Upper lobe of left lung (tissue), 6 donors: ENCODE data around the gene DERA. TPM values are rescaled to one million over a fixed set of nuclear protein-coding genes. Genes with fewer than 3 reads are reported as not detected.
"Not testable (repeated sequence)": the region's sequence is repeated elsewhere in the genome, so short reads cannot be mapped to it uniquely, and the experiment has no call there.

ENCODE experiments used
- ATAC-seq, 2 donors: fragments of 200-7000 bp; cut with Tn5 transposase; one replicate each; pipeline ENCODE4 v1.9.1; 2022; ENCODE audit warnings: mild to moderate bottlenecking in 2 of 2, moderate library complexity in 2 of 2; ENCODE audit not compliant: low FRiP score in 2 of 2
- DNase-seq, 2 donors: peaks; one replicate each; pipeline ENCODE4 v3.0.0-alpha.2; 2019 to 2020
- H3K27ac ChIP-seq, 4 donors: fragments of 200-600 bp; sonication (generic); one replicate each; pipeline ENCODE4 v1.5.1; 2016 to 2019
- H3K27me3 ChIP-seq, 4 donors: fragments of 200-600 bp; sonication (generic); one replicate each; pipeline ENCODE4 v1.5.1; 2017 to 2019
- H3K36me3 ChIP-seq, 4 donors: fragments of 200-600 bp; sonication (generic); one replicate each; pipeline ENCODE4 v1.5.1; 2016 to 2019
- H3K4me1 ChIP-seq, 4 donors: fragments of 200-600 bp; sonication (generic); one replicate each; pipeline ENCODE4 v1.5.1; 2018 to 2019
- H3K4me3 ChIP-seq, 4 donors: fragments of 200-600 bp; sonication (generic); one replicate each; pipeline ENCODE4 v1.5.1; 2017 to 2019; ENCODE audit warnings: mild to moderate bottlenecking in 2 of 4, moderate library complexity in 1 of 4
- H3K9me3 ChIP-seq, 4 donors: fragments of 200-600 bp; sonication (generic); one replicate each; pipeline ENCODE4 v1.5.1; 2018 to 2019
- CTCF ChIP-seq, 6 experiments: fragments of 450-650 bp in 4 of 6; fragments of 200-600 bp in 2 of 6; sonication (generic) in 2 of 6; IDR thresholded peaks; one replicate each; pipeline ENCODE4 v1.5.1; 2016 to 2019; ENCODE audit warnings: antibody characterized with exemption in 6 of 6
- EP300 ChIP-seq, 4 donors: sonication (generic); formaldehyde crosslinking; IDR thresholded peaks; one replicate each; pipeline ENCODE4 v1.5.1; 2017; ENCODE audit warnings: antibody characterized with exemption in 4 of 4, control low read depth in 2 of 4
- POLR2A ChIP-seq, 4 donors: fragments of 450-650 bp; IDR thresholded peaks; one replicate each; pipeline ENCODE4 v1.5.1; 2016 to 2017; ENCODE audit warnings: antibody characterized with exemption in 4 of 4, mild to moderate bottlenecking in 2 of 4
- POLR2AphosphoS5 ChIP-seq, 2 donors: sonication (generic); formaldehyde crosslinking; IDR thresholded peaks; one replicate each; pipeline ENCODE4 v1.5.1; 2017; ENCODE audit warnings: antibody characterized with exemption in 2 of 2
- WGBS, 2 donors: methylation state at CpG; one replicate each; pipeline ENCODE4 v1.1.5; 2017 to 2018; 5-methylcytosine and 5-hydroxymethylcytosine counted together
- total RNA-seq, 6 donors: library from RNA; depleted of rRNA in 4 of 6; stranded (reverse); fragments of >200 nt in 4 of 6; gene quantifications; one replicate each; pipeline versions ENCODE4 v1.1.0 to v1.2.1, GENCODE V29; 2016 to 2021
- donor health status: DM: no; HTN: no; CAD: no; lungs with moderate emphysema.
- donor health status: DM: no; HTN: yes; CAD: no; lungs with severe emphysema.

DERA gene
- total RNA-seq, 6 donors from 2014 or later: 13.6 to 63.8 (median 39.2) TPM

GRCh38 chr12:15966426-15966825, 55.3 kb downstream of the DERA start:
- H3K36me3 ChIP-seq: peaks cover 2 to 61% (median 18%) of the 10 kb centered on the region in 4 donors

GRCh38 chr12:15967053-15967452, 55.9 kb downstream of the DERA start:
- H3K4me3 ChIP-seq, H3K4me1 ChIP-seq, H3K27me3 ChIP-seq, DNase-seq, H3K27ac ChIP-seq, ATAC-seq, H3K9me3 ChIP-seq: not testable (repeated sequence)
- peaks cover 2 to 60% (median 12%) of the 10 kb centered on the region in 4 donors for H3K36me3 ChIP-seq
- whole genome bisulfite sequencing, 2 donors: 97% methylated on average over 3 of the region's 3 CpGs

More at GRCh38 chr12:15966426-15966825, 55.3 kb downstream of the DERA start:
- Histone ChIP-seq H3K4me1 (no peaks in the 10 kb centered on the region), H3K27ac (no peak overlapping the region), H3K27me3 (no peaks in the 10 kb centered on the region), H3K4me3 (no peak overlapping the region), H3K9me3 (no peaks in the 10 kb centered on the region)
- TF ChIP-seq POLR2A (IDR thresholded peaks at IDR 0.05) (no peak), EP300 (IDR thresholded peaks at IDR 0.05) (no peak), CTCF (IDR thresholded peaks at IDR 0.05) (no peak)
- 78 to 81% methylated on average over 1 of the region's 1 CpG for WGBS, 2 donors
- no peak for DNase-seq
- no peak for ATAC-seq

- H3K9me3 ChIP-seq: no peaks in the 10 kb centered on the region
- peaks cover 0 to 39% (median 7%) of the 10 kb centered on the region in 4 donors for H3K36me3 ChIP-seq
- H3K4me3 ChIP-seq: no peak overlapping the region
- H3K4me1 ChIP-seq: no peaks in the 10 kb centered on the region
- no peak for DNase-seq
- no peak overlapping the region for H3K27ac ChIP-seq
- no peak for ATAC-seq
- no peaks in the 10 kb centered on the region for H3K27me3 ChIP-seq
- WGBS, 2 donors: 62 to 79% methylated on average over 3 of the region's 3 CpGs
- no peak for TF ChIP-seq EP300 (IDR thresholded peaks at IDR 0.05)
- TF ChIP-seq CTCF (IDR thresholded peaks at IDR 0.05): no peak
- TF ChIP-seq POLR2AphosphoS5 (IDR thresholded peaks at IDR 0.05): no peak
- no peak for TF ChIP-seq POLR2A (IDR thresholded peaks at IDR 0.05)
Measured at GRCh38 chr12:15971211-15971610, 60.1 kb downstream of the DERA start.

GRCh38 chr12:15972894-15973293, 61.8 kb downstream of the DERA start:
- 82 to 84% methylated on average over 4 of the region's 4 CpGs for WGBS, 2 donors
- H3K9me3 ChIP-seq: no peaks in the 10 kb centered on the region
- peaks cover 0 to 4% (median 2%) of the 10 kb centered on the region in 4 donors for H3K4me1 ChIP-seq
- DNase-seq: no peak
- H3K27me3 ChIP-seq: no peaks in the 10 kb centered on the region
- H3K36me3 ChIP-seq: peaks cover 0 to 41% (median 5%) of the 10 kb centered on the region in 4 donors
- no peak for ATAC-seq
- TF ChIP-seq POLR2AphosphoS5 (IDR thresholded peaks at IDR 0.05): no peak
- no peak for TF ChIP-seq EP300 (IDR thresholded peaks at IDR 0.05)
- TF ChIP-seq CTCF (IDR thresholded peaks at IDR 0.05): no peak
- TF ChIP-seq POLR2A (IDR thresholded peaks at IDR 0.05): no peak
- no peak overlapping the region for H3K27ac ChIP-seq
- H3K4me3 ChIP-seq: no peak overlapping the region

- no peak overlapping the region for H3K4me3 ChIP-seq
- H3K4me1 ChIP-seq: peaks cover 4 to 29% (median 15%) of the 10 kb centered on the region in 4 donors
- H3K27me3 ChIP-seq: no peaks in the 10 kb centered on the region
- H3K9me3 ChIP-seq: no peaks in the 10 kb centered on the region
- DNase-seq (no peak), ATAC-seq (peak in 1 of 2 donors; percentile 63)
- peaks cover 0 to 18% (median 0%) of the 10 kb centered on the region in 4 donors for H3K36me3 ChIP-seq
- WGBS, 2 donors: 49 to 54% methylated on average over 7 of the region's 7 CpGs
- TF ChIP-seq EP300 (IDR thresholded peaks at IDR 0.05) (peak in 2 of 4 donors; percentile 56 to 59), CTCF (IDR thresholded peaks at IDR 0.05) (no peak), POLR2A (IDR thresholded peaks at IDR 0.05) (no peak)
- H3K27ac ChIP-seq: peak overlapping the region; percentile 26 to 85 (median 54)
Measured at GRCh38 chr12:15977999-15978951, 67.1 kb downstream of the DERA start.
